ENCODE measurements around the gene RRN3. TPM values are rescaled to one million over a fixed set of nuclear protein-coding genes. Genes with fewer than 3 reads are reported as not detected.

The RRN3 gene
- total RNA-seq, result 22.6 and 22.8 TPM in 2 replicates

GRCh38 chr16:15093955-15094827 lies at the start of gene RRN3:
TSS of gene RRN3 (minus strand) at chr16:15094272. CDS start at chr16:15094233, 39 bp downstream.

Other genes starting within 250 kb of the RRN3 start
- 47.1 and 53.0 TPM in 2 replicates for gene NPIPA1, start 156.8 kb downstream of the RRN3 start, total RNA-seq
- gene PDXDC1, start 119.2 kb downstream of the RRN3 start, total RNA-seq, result 58.5 and 65.9 TPM in 2 replicates
- 51.5 and 57.4 TPM in 2 replicates for gene NTAN1, start 38.2 kb downstream of the RRN3 start, total RNA-seq

Measured in cardiac atrium fibroblast (primary cell).